HG03439 (cell line): ENCODE data around the gene UCN2.
"Not testable (repeated sequence)": the region's sequence is repeated elsewhere in the genome, so short reads cannot be mapped to it uniquely, and the experiment has no call there.

Source experiments
- ATAC-seq: cut with Tn5 transposase; IDR thresholded peaks from one replicate; pipeline ENCODE4 v1.9.1; 2021; ENCODE audit warnings: mild to moderate bottlenecking, moderate library complexity; ENCODE audit not compliant: unreplicated experiment

The UCN2 gene

GRCh38 chr3:48564022-48564421 lies 441 bp upstream of the UCN2 start:
- ATAC-seq, result no peak

- no peak for ATAC-seq
Observed at GRCh38 chr3:48562367-48563095, 1.1 kb downstream of the UCN2 start.

DNA sequence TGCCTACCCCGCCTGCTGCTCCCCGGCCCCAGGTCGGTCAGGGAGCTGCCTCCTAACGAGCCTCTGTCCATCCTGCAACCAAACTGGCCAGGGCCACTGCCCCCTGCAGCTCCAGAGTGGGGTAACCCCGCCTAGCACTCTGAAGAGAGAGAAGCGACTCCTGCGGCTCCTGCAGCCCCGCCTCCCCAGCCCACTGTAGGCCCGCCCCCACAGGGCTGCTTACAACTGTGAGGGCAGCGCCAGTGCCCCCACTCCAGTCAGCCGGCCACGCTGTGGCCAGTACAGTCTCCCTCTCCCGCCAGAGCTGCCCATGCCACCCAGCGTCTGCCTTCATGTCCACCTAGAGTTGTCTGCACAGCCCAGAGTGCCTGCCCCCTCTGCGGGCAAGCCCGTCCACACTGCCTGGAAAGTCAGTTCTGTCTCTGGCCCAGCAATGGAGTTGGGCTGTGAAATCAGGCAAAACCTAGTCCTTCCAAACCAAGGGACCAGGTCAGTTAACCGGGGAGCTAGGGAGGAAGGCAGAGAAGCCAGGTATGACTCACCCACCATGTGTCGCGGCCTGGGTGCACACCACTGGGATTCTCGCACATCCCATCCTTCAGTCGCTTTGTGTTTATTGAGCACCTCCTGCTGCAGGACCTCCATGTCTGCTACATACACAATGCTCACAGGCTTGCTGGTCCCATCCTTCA lies 2.4 kb downstream of the UCN2 start:
- ATAC-seq, result no peak

DNA sequence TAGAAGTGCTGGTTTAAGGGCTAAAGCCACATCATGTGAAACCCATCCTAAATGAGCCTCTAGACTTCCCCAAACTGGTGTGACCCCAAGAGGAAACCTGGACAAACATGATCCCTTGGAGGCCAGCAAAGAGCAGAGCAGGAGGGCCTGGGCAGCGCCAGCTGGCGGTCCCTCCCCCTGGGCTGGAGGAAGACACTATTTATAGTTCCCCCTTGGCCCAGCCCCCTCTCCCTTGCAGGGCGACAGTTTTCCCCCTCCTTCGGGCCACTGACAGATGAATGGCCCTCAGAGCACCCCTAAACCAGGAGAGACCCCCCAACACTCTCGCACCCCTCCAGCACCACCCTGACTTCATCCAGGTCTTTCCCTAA lies 2.9 kb downstream of the UCN2 start:
- ATAC-seq, result no peak

GRCh38 chr3:48558493-48559134 lies 5.0 kb downstream of the UCN2 start:
- ATAC-seq, result no peak

- ATAC-seq, result peak; percentile 83
Observed at GRCh38 chr3:48556796-48557626, 6.6 kb downstream of the UCN2 start, which contains the start of gene PFKFB4. Gene PFKFB4, minus strand, starts transcription at chr3:48556803. Its CDS starts 26 bp downstream, at chr3:48556777.

GRCh38 chr3:48555949-48556795 lies 7.4 kb downstream of the UCN2 start:
- no peak for ATAC-seq

DNA sequence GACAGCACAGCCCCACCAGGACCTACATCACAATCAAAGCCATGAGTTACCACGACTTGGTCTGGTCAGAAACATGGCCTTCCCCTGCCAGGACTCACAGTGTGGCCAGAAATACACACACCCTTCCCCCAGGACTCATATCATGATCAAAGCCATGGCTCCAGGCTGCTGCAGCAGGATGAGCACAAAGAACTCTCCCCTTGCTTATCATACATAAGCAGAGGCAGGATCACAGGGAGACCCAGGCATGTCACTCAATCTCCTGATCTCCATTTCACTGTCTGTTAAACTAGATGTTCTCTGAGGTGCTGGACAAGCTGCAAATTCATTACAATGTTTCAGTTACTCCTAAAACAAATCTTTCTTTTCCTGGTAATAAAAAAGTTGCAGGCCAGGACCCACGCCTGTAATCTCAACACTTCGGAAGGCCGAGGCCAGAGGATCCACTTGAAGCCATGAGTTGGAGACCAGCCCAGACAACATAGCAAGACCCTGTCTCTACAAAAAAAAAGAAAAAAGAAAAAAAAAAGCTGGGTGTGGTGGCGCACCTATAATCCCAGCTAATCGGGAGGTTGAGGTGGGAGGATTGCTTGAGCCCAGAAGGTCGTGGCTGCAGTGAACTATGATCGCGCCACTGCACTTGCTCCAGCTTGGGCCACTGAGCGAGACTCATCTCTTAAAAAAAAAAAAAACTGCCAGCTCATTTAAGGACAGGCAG lies 8.2 kb downstream of the UCN2 start:
- ATAC-seq, result no peak

DNA sequence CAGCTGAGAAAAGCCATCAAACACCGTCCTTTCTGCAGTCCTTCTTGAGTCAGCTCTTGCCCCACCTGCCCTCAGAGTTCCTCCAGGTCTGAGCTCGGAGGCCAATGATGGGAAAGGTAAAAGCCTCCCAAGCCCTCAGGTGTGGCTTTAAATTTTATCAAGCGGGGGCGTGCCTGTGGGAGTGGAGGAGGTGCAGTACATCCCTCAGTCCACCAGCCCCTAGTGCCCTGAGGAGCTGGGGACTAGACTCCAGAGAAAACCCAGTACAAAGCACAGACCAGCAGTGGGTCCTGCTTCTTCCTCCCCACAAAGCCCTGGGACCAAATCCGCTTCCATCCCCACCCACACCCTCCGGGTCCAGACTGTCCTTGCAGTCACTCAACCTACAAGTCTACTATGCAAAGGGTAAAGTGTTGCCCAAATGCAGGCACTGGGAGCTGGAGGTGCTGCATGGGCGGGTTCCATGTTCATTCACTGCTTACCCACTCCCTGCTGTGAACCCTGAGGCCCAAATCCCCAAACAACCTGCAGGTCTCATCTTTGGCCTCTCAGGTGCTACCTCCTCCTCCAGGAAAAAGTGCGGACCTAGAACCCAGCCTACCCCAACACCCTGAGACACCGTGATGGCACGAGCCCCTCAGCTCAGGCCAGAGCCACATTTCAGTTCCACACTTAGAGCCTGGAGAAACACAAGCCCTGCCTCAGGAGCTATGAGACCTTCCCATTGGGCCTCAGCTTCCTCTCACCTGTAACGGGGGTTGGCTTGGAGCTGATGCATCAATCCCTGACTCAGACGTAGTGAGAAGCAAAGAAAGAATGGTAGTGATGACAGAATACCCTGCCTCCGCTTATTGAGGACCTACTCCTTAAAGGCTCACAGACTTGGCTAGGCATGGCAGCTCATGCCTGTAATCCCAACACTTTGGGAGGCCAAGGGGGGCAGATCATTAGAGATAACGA lies 9.4 kb downstream of the UCN2 start:
- no peak for ATAC-seq

DNA sequence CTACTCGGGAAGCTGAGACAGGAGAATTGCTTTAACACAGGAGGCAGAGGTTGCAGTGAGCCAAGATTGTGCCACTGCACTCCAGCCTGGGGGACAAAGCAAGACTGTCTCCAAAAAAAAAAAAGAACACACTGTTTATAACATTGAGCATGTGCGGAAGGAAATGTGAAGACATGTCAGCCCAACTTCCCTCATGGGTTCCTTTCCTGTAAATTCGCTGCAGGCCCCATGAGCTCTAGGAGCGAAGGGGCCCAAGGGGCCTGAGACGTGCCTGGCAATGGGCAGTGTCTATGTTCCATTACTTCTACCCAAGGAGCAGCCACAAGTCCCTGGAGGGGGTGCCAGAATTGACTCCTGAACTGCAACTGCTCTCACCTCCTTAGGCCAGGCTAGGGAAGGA lies 10.2 kb downstream of the UCN2 start:
- no peak for ATAC-seq

DNA sequence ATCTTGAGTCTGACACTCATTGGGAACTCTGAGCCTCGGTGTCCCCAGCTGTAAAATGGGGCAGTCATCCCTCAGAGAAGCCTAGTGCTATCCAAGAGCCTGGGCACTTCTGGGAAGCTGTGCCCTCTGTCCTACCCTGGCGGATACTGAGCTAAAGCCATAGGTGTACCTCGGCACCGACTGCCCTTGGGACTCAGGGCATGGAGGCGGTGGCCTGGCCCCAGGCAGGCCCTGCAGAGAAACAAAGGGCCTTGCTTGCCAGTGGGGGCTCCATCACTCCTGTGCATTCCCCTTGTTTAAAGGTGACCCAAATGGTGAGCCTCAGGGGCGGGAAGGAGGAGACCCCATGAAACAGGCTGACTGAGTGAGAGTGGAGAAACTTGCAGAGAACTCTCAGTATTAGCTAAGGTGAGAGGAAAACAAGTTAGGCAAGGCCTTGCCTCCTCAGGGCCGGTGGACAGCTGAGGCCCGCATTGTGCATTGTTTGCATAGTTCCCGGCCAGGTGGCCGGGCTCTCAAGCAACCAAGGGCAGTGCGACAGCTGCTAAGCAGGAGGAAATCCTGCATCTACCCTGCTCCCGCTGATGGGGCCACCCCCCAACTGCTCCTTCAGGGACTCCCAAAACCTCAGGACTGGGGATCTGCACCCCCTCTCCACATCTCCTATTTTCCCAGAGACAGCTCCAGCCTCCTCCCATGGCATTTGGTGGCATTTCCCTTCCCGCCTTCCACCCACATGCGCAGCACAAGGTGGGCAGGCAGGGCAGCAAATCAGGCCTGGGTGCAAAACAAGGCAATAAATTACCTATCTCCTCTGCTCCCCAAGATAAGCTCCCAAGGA lies 11.2 kb downstream of the UCN2 start:
- no peak for ATAC-seq

- ATAC-seq, result not testable (repeated sequence)
Observed at GRCh38 chr3:48551651-48552050, 11.9 kb downstream of the UCN2 start.

DNA sequence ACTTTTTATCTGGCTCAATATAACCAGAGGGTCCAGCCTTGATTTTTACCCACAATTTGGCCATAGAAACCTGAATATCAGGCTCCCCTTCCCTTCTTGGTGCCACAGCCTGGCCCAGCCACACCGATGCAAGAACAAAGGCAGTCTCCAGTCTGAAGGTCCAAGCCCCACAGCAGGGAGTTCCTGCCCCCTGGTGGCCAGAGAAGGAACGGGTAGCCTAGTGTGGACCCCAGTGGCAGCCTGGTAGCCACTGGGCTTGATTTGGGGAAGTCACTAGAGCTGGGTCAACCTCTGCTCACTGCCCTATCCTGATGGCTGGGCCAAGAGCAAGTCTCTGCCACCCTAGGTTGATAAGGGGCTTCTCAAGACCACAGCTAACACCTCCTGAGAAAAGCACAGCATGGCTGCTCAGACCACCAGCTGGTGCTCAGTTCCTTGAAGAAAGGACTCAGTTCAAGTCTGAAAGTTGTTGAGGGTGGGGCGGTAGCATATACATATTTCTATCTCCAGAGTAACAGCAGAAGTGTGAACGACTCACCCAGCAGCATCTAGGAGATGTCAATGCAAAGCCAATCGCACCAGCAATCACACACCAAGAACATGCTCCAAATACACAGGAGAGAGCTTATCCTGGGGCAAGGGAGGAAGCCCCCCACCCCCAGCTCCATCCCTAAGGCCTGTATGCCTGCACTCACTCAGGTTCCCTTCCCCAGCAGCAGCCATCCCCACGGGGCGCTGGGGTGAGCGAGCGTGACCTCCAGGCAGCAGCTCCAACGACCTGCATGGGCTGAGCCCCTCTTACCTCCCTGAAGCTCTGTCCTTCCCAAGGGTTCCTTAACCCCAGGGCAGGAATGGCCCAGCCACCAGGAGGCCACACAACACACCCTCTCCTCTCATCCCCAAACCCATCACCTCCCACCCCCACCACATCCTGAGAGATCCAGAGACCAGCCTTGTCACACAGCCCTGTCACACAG lies 14.6 kb downstream of the UCN2 start:
- ATAC-seq, result peak; percentile 60

GRCh38 chr3:48548126-48548525 lies 15.5 kb downstream of the UCN2 start:
- no peak for ATAC-seq

- ATAC-seq, result no peak
Observed at GRCh38 chr3:48546203-48546829, 17.3 kb downstream of the UCN2 start.

DNA sequence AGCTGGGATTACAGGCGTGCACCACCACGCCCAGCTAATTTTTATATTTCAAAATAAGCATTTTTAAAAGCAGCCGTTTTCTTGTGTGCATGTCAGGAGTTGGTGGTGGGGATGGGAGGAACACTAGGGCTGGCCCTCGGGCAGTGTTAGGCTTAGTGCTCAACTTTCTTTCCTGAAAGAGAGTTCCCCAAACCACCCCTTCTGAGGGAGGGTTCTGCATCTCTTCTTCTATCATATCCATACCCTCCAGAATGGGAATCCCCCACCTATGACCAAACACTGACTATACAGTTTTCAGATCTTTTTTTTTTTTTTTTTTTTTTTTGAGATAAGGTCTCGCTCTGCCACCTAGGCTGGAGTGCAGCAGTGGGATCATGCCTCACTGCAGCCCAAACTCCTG lies 19.4 kb downstream of the UCN2 start:
- ATAC-seq, result no peak
